Measurements from ENCODE around the gene CDIPT. TPM values are rescaled to one million over a fixed set of nuclear protein-coding genes. Genes with fewer than 3 reads are reported as not detected.
"Not testable (repeated sequence)": the region's sequence is repeated elsewhere in the genome, so short reads cannot be mapped to it uniquely, and the experiment has no call there.

Gene CDIPT
- total RNA-seq, 1 experiment from 2014 or later: 65.5 TPM

- DNase-seq (ENCODE audit: extremely low read depth, low read depth): no peak
Observed at GRCh38 chr16:29835926-29836325, 27.1 kb downstream of the CDIPT start.

GRCh38 chr16:29834079-29834478 is 28.9 kb downstream of the CDIPT start:
- no peak for DNase-seq (ENCODE audit: extremely low read depth, low read depth)

- DNase-seq (ENCODE audit: extremely low read depth, low read depth): not testable (repeated sequence)
Observed at GRCh38 chr16:29833219-29833618, 29.8 kb downstream of the CDIPT start.

- DNase-seq (ENCODE audit: extremely low read depth, low read depth): no peak
Observed at GRCh38 chr16:29831490-29831889, 31.5 kb downstream of the CDIPT start.

- DNase-seq (ENCODE audit: extremely low read depth, low read depth): no peak
Observed at GRCh38 chr16:29830774-29831173, 32.3 kb downstream of the CDIPT start.

- DNase-seq (ENCODE audit: extremely low read depth, low read depth): no peak
Observed at GRCh38 chr16:29826342-29826695, 36.7 kb downstream of the CDIPT start.

GRCh38 chr16:29825145-29826044 is 37.6 kb downstream of the CDIPT start:
- DNase-seq (ENCODE audit: extremely low read depth, low read depth): no peak

- DNase-seq (ENCODE audit: extremely low read depth, low read depth): no peak
Observed at GRCh38 chr16:29824589-29825144, 38.4 kb downstream of the CDIPT start.

- no peak for DNase-seq (ENCODE audit: extremely low read depth, low read depth)
Observed at GRCh38 chr16:29821643-29822115, 41.3 kb downstream of the CDIPT start.

- DNase-seq (ENCODE audit: extremely low read depth, low read depth): no peak
Observed at GRCh38 chr16:29820730-29821642, 42.0 kb downstream of the CDIPT start.

GRCh38 chr16:29820271-29820701 is 42.7 kb downstream of the CDIPT start, which contains the start of gene MVP:
TSS of gene MVP (plus strand) at chr16:29820462. CDS start at chr16:29830550, 10,088 bp downstream.
- no peak for DNase-seq (ENCODE audit: extremely low read depth, low read depth)

GRCh38 chr16:29819506-29819905 is 43.5 kb downstream of the CDIPT start:
- DNase-seq (ENCODE audit: extremely low read depth, low read depth): no peak

- no peak for DNase-seq (ENCODE audit: extremely low read depth, low read depth)
Observed at GRCh38 chr16:29818082-29818481, 44.9 kb downstream of the CDIPT start.

- no peak for DNase-seq (ENCODE audit: extremely low read depth, low read depth)
Observed at GRCh38 chr16:29816694-29817441, 46.2 kb downstream of the CDIPT start.

- peak; percentile 98 for DNase-seq (ENCODE audit: extremely low read depth, low read depth)
Observed at GRCh38 chr16:29815793-29816693, 47.0 kb downstream of the CDIPT start, which contains the start of gene PAGR1. TSS of gene PAGR1 (plus strand) at chr16:29816152. CDS start at chr16:29816526, 374 bp downstream.

GRCh38 chr16:29815032-29815721 is 47.8 kb downstream of the CDIPT start:
- no peak for DNase-seq (ENCODE audit: extremely low read depth, low read depth)

GRCh38 chr16:29814592-29814991 is 48.4 kb downstream of the CDIPT start:
- no peak for DNase-seq (ENCODE audit: extremely low read depth, low read depth)

Data from NCI-H460 (cell line).